Testis (tissue), 3 donors: ENCODE measurements around the gene DTX3. TPM values are rescaled to one million over a fixed set of nuclear protein-coding genes. Genes with fewer than 3 reads are reported as not detected.
A peak's percentile ranks its signal among the peaks of the same experiment; 100 is the strongest.
"Not testable (repeated sequence)": the region's sequence is repeated elsewhere in the genome, so short reads cannot be mapped to it uniquely, and the experiment has no call there.

ENCODE experiments used
- DNase-seq: peaks from one replicate; pipeline ENCODE4 v3.0.0-alpha.2; 2019
- H3K27ac ChIP-seq, 2 donors: fragments of 200-600 bp; sonication (generic); one replicate each; pipeline ENCODE4 v1.5.1; 2019
- H3K27me3 ChIP-seq: fragments of 200-600 bp; sonication (generic); one replicate; pipeline ENCODE4 v1.5.1; 2019
- H3K36me3 ChIP-seq: fragments of 200-600 bp; sonication (generic); one replicate; pipeline ENCODE4 v1.5.1; 2017; ENCODE audit warnings: low read depth; ENCODE audit errors: missing control alignments
- H3K4me1 ChIP-seq: fragments of 200-600 bp; sonication (generic); one replicate; pipeline ENCODE4 v1.5.1; 2019
- H3K4me3 ChIP-seq, 2 donors: fragments of 200-600 bp; sonication (generic); one replicate each; pipeline ENCODE4 v1.5.1; 2017 to 2019
- H3K9me3 ChIP-seq: fragments of 200-600 bp; sonication (generic); one replicate; pipeline ENCODE4 v1.5.1; 2017
- POLR2A ChIP-seq: fragments of 450-650 bp; IDR thresholded peaks from one replicate; pipeline ENCODE4 v1.6.1; 2017; ENCODE audit warnings: antibody characterized with exemption, mild to moderate bottlenecking, moderate library complexity
- WGBS, 2 donors: methylation state at CpG; one replicate each; pipeline ENCODE4 v1.1.5; 2018; 5-methylcytosine and 5-hydroxymethylcytosine counted together
- intact Hi-C: fragments of 100-400 bp; cut with DNase I; formaldehyde crosslinking; loops from one replicate; pipeline ENCODE4 v1.15.1; 2023; ENCODE audit warnings: low total_unique reads
- polyA plus RNA-seq: library from polyadenylated mRNA; stranded (reverse); fragments of 350-450 nt; fragmentation: Illumina TruSeq; extraction: RNeasy Lipid Tissue Mini Kit (QIAGEN cat#74804); gene quantifications from one replicate; pipeline ENCODE4 v1.2.3, GENCODE V29; 2014; ENCODE audit warnings: low read depth, low replicate concordance; ENCODE audit not compliant: insufficient read depth
- total RNA-seq, 2 donors: library from RNA; depleted of rRNA; stranded (reverse); fragments of >200 nt; gene quantifications; one replicate each; pipeline ENCODE4 v1.2.3, GENCODE V29; 2016
- TF ChIP-seq, protein P1 (sequence below), 3 experiments: fragments of 450-650 bp in 2 of 3; fragments of 200-600 bp in 1 of 3; sonication (generic) in 1 of 3; IDR thresholded peaks; one replicate each; pipeline ENCODE4 v1.5.1; 2016 to 2019; ENCODE audit warnings: antibody characterized with exemption in 3 of 3, mild to moderate bottlenecking in 2 of 3, moderate library complexity in 1 of 3

The DTX3 gene
- total and polyA plus RNA-seq, 3 donors from 2014 or later, result 37.9 to 60.4 (median 45.0) TPM

DNA sequence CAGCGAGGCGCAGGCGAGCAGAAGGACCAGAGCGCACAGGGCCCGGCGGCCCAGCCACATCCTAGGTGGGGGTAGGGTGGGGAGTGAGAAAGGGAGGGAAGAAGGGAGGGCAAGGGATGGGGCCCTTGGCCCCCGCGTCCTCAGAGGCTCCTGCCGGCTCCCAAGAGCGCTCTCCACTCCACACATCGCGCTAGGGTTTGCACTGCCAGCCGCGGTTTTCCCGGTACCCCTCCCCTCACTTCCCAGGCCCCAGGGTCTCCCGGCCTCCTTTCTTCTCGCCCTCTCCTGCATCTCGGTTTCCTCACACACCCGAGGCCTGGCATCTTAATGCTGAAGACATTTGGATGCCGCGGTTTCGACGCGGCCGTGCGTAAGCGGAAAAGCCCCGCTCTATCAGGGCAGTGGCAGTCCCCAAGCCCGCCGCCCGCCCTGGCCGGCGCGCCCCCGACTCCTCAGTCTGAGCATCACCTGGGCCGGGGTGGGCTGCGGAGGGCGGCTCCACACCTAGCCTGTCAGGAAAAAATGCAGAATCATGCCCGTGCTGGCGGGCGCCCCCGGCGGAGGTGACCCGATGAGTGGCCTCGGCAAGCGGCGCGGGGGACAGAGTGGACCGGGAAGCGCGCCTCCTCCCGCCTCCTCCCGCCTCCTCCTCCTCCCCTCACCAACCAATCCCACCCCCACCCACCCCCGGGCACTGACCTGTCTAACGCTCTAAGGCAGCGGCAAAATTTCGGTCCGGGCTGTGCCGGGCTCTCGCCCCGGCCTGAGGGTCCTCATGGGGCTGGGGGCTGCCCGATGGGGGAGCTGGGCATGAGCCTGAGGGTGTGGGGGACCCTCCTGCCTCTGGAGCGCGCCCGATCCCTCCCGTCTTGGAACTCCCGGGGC lies 27.7 kb downstream of the DTX3 start:
- intact Hi-C loops, result no loop called here
- peaks cover 14% of the 10 kb centered on the region for H3K4me1 ChIP-seq
- no peaks in the 10 kb centered on the region for H3K27me3 ChIP-seq
- 0 to 3% methylated on average over 28 to 61 of the region's 67 CpGs for WGBS, 2 donors
- peak overlapping the region; percentile 44 to 68 for H3K4me3 ChIP-seq
- no peak overlapping the region for H3K27ac ChIP-seq
- H3K36me3 ChIP-seq, result no peaks in the 10 kb centered on the region
- TF ChIP-seq, protein P1, sequence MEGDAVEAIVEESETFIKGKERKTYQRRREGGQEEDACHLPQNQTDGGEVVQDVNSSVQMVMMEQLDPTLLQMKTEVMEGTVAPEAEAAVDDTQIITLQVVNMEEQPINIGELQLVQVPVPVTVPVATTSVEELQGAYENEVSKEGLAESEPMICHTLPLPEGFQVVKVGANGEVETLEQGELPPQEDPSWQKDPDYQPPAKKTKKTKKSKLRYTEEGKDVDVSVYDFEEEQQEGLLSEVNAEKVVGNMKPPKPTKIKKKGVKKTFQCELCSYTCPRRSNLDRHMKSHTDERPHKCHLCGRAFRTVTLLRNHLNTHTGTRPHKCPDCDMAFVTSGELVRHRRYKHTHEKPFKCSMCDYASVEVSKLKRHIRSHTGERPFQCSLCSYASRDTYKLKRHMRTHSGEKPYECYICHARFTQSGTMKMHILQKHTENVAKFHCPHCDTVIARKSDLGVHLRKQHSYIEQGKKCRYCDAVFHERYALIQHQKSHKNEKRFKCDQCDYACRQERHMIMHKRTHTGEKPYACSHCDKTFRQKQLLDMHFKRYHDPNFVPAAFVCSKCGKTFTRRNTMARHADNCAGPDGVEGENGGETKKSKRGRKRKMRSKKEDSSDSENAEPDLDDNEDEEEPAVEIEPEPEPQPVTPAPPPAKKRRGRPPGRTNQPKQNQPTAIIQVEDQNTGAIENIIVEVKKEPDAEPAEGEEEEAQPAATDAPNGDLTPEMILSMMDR (IDR thresholded peaks at IDR 0.05), result no peak
- no peak for TF ChIP-seq POLR2A
- peak; percentile 14 for DNase-seq
- no peaks in the 10 kb centered on the region for H3K9me3 ChIP-seq

GRCh38 chr12:57632958-57633840 lies 28.6 kb downstream of the DTX3 start, which contains the start of gene B4GALNT1:
Gene B4GALNT1 (minus strand): TSS chr12:57633201. CDS start chr12:57632132, 1,069 bp downstream.
- H3K4me1 ChIP-seq, result peaks cover 7% of the 10 kb centered on the region
- no peak within 1 kb of the TSS for H3K27ac ChIP-seq
- intact Hi-C loops, result no loop called here
- WGBS, 2 donors, result 4 to 6% methylated on average over 15 to 46 of the region's 58 CpGs
- peak within 1 kb of the TSS; percentile 44 to 68 for H3K4me3 ChIP-seq
- no peaks in the 10 kb centered on the region for H3K27me3 ChIP-seq
- H3K9me3 ChIP-seq, result no peaks in the 10 kb centered on the region
- H3K36me3 ChIP-seq, result no peaks in the 10 kb centered on the region
- TF ChIP-seq, protein P1 (IDR thresholded peaks at IDR 0.05), result peak; percentile 74 to 84 (median 75)
- TF ChIP-seq POLR2A, result no peak
- DNase-seq, result peak; percentile 71

- intact Hi-C loops, H3K4me1 ChIP-seq, DNase-seq, H3K4me3 ChIP-seq, H3K36me3 ChIP-seq, H3K9me3 ChIP-seq, H3K27ac ChIP-seq, H3K27me3 ChIP-seq: not testable (repeated sequence)
- WGBS, 2 donors, result 85 to 89% methylated on average over 9 of the region's 9 CpGs
Measured at GRCh38 chr12:57636731-57637130, 32.1 kb downstream of the DTX3 start.

DNA sequence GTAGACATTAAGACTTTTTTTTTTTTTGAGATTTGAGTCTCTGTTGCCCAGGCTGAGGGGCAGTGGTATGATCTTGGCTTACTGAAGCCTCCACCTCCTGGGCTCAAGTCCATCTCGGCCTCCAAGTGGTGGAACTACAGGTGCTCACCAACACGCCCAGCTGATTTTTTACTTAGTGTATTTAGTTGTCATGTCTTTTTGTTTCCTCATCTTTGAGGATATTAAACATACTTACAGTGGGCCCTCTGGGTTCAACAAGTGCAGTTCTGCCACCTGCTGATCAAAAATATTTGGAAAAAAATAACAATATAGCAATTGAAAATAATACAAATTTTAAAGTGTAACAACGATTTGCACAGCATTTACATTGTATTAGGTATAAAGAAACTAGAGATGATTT lies 32.7 kb downstream of the DTX3 start:
- no peaks in the 10 kb centered on the region for H3K9me3 ChIP-seq
- no peak overlapping the region for H3K4me3 ChIP-seq
- H3K27me3 ChIP-seq, result no peaks in the 10 kb centered on the region
- TF ChIP-seq, protein P1 (IDR thresholded peaks at IDR 0.05), result no peak
- TF ChIP-seq POLR2A, result no peak
- intact Hi-C loops, result no loop called here
- H3K4me1 ChIP-seq, result peaks cover 5% of the 10 kb centered on the region
- no peak for DNase-seq
- WGBS, 2 donors, result 67 to 75% methylated on average over 3 of the region's 3 CpGs
- no peaks in the 10 kb centered on the region for H3K36me3 ChIP-seq
- no peak overlapping the region for H3K27ac ChIP-seq

GRCh38 chr12:57638096-57638495 lies 33.5 kb downstream of the DTX3 start:
- Histone ChIP-seq H3K36me3 (no peaks in the 10 kb centered on the region), H3K4me3 (no peak overlapping the region), H3K9me3 (no peaks in the 10 kb centered on the region), H3K27me3 (no peaks in the 10 kb centered on the region), H3K4me1 (no peaks in the 10 kb centered on the region), H3K27ac (no peak overlapping the region)
- intact Hi-C loops, result no loop called here
- no peak for DNase-seq
- 92 to 94% methylated on average over 3 of the region's 3 CpGs for WGBS, 2 donors
- TF ChIP-seq, protein P1 (IDR thresholded peaks at IDR 0.05), result no peak
